Nephron (organoid): ENCODE data around the gene RSPH10B2.
"Not testable (repeated sequence)": the region's sequence is repeated elsewhere in the genome, so short reads cannot be mapped to it uniquely, and the experiment has no call there.

Source experiments
- H3K27ac Mint-ChIP-seq, 3 experiments: 2 replicates each; pipeline ENCODE4 v1.8.0; 2020; ENCODE audit warnings: mixed read lengths in 3 of 3, mild to moderate bottlenecking in 2 of 3, moderate library complexity in 1 of 3
- H3K27me3 Mint-ChIP-seq: 2 replicates; pipeline ENCODE4 v1.8.0; 2021; ENCODE audit warnings: low read depth, mild to moderate bottlenecking, moderate library complexity, mixed read lengths
- H3K36me3 Mint-ChIP-seq: 2 replicates; pipeline ENCODE4 v1.8.0; 2020; ENCODE audit warnings: low read depth, mixed read lengths
- H3K4me1 Mint-ChIP-seq: 2 replicates; pipeline ENCODE4 v1.8.0; 2020; ENCODE audit warnings: mixed read lengths
- H3K4me3 Mint-ChIP-seq, 3 experiments: 2 replicates each; pipeline ENCODE4 v1.8.0; 2020; ENCODE audit warnings: mild to moderate bottlenecking in 3 of 3, mixed read lengths in 3 of 3, moderate library complexity in 2 of 3
- H3K9me3 Mint-ChIP-seq: 2 replicates; pipeline ENCODE4 v1.8.0; 2020; ENCODE audit warnings: mixed read lengths
- CTCF ChIP-seq, 3 experiments: fragments of 200-600 bp; sonication (generic); IDR thresholded peaks; one replicate each; pipeline ENCODE4 v1.5.0; 2021; ENCODE audit warnings: antibody characterized with exemption in 3 of 3; ENCODE audit not compliant: unreplicated experiment in 3 of 3

RSPH10B2 gene

GRCh38 chr7:6807393-6807918, 53.6 kb downstream of the RSPH10B2 start:
- H3K27me3 Mint-ChIP-seq, H3K27ac Mint-ChIP-seq, H3K9me3 Mint-ChIP-seq, H3K36me3 Mint-ChIP-seq, H3K4me1 Mint-ChIP-seq, H3K4me3 Mint-ChIP-seq: not testable (repeated sequence)

- H3K9me3 Mint-ChIP-seq, H3K27me3 Mint-ChIP-seq, H3K36me3 Mint-ChIP-seq, H3K27ac Mint-ChIP-seq, H3K4me3 Mint-ChIP-seq, H3K4me1 Mint-ChIP-seq: not testable (repeated sequence)
These were observed 54.1 kb downstream of the RSPH10B2 start for GRCh38 chr7:6807959-6808358.

GRCh38 chr7:6813011-6813410, 59.1 kb downstream of the RSPH10B2 start:
- not testable (repeated sequence) for H3K27ac Mint-ChIP-seq, H3K9me3 Mint-ChIP-seq, H3K4me1 Mint-ChIP-seq, H3K4me3 Mint-ChIP-seq, H3K27me3 Mint-ChIP-seq
- H3K36me3 Mint-ChIP-seq: peaks cover 15% of the 10 kb centered on the region

- not testable (repeated sequence) for H3K27me3 Mint-ChIP-seq, H3K9me3 Mint-ChIP-seq, H3K4me1 Mint-ChIP-seq, H3K4me3 Mint-ChIP-seq
- peak overlapping the region in 1 of 3 experiments; percentile 88 for H3K27ac Mint-ChIP-seq
- peaks cover 20% of the 10 kb centered on the region for H3K36me3 Mint-ChIP-seq
These were observed 61.6 kb downstream of the RSPH10B2 start for GRCh38 chr7:6815470-6815869.

- not testable (repeated sequence) for H3K4me1 Mint-ChIP-seq, H3K4me3 Mint-ChIP-seq, H3K9me3 Mint-ChIP-seq, H3K27me3 Mint-ChIP-seq, H3K27ac Mint-ChIP-seq
- peaks cover 27% of the 10 kb centered on the region for H3K36me3 Mint-ChIP-seq
These were observed 67.7 kb downstream of the RSPH10B2 start for GRCh38 chr7:6821622-6822021.

GRCh38 chr7:6825236-6826125, 71.6 kb downstream of the RSPH10B2 start:
- H3K4me1 Mint-ChIP-seq, H3K9me3 Mint-ChIP-seq: not testable (repeated sequence)
- peaks cover 14% of the 10 kb centered on the region for H3K36me3 Mint-ChIP-seq
- H3K27ac Mint-ChIP-seq: peak overlapping the region in 2 of 3 experiments; percentile 32 to 89
- H3K4me3 Mint-ChIP-seq: peak overlapping the region; percentile 81 to 86 (median 84)
- H3K27me3 Mint-ChIP-seq: peaks cover 24% of the 10 kb centered on the region

- TF ChIP-seq CTCF (IDR thresholded peaks at IDR 0.05; ENCODE audit: unreplicated experiment in 3 of 3): peak in 2 of 3 experiments; percentile 14 to 17
- not testable (repeated sequence) for H3K36me3 Mint-ChIP-seq, H3K9me3 Mint-ChIP-seq, H3K4me1 Mint-ChIP-seq
- Mint-ChIP-seq H3K27me3 (peaks cover 29% of the 10 kb centered on the region), H3K27ac (peak within 1 kb of the TSS; percentile 89 to 98 (median 97)), H3K4me3 (peak within 1 kb of the TSS; percentile 97 to 99 (median 98))
These were observed 72.2 kb downstream of the RSPH10B2 start, which contains the start of gene CCZ1B for GRCh38 chr7:6826151-6826550. TSS of gene CCZ1B (minus strand) at chr7:6826275. CDS start at chr7:6826197, 78 bp downstream.

- H3K9me3 Mint-ChIP-seq, H3K4me1 Mint-ChIP-seq, H3K36me3 Mint-ChIP-seq: not testable (repeated sequence)
- Mint-ChIP-seq H3K27ac (peak overlapping the region in 1 of 3 experiments; percentile 59), H3K4me3 (peak overlapping the region; percentile 58 to 82 (median 79)), H3K27me3 (peaks cover 36% of the 10 kb centered on the region)
These were observed 73.3 kb downstream of the RSPH10B2 start for GRCh38 chr7:6827180-6827579.

- H3K4me3 Mint-ChIP-seq, H3K4me1 Mint-ChIP-seq, H3K36me3 Mint-ChIP-seq, H3K27ac Mint-ChIP-seq, H3K9me3 Mint-ChIP-seq: not testable (repeated sequence)
- H3K27me3 Mint-ChIP-seq: peaks cover 38% of the 10 kb centered on the region
These were observed 75.7 kb downstream of the RSPH10B2 start for GRCh38 chr7:6829616-6830015.

GRCh38 chr7:6830026-6830425, 76.1 kb downstream of the RSPH10B2 start:
- not testable (repeated sequence) for H3K27ac Mint-ChIP-seq, H3K4me1 Mint-ChIP-seq, H3K4me3 Mint-ChIP-seq, H3K36me3 Mint-ChIP-seq, H3K9me3 Mint-ChIP-seq
- H3K27me3 Mint-ChIP-seq: peaks cover 42% of the 10 kb centered on the region
